GM12878 (cell line): ENCODE data around the gene SNCA. TPM values are rescaled to one million over a fixed set of nuclear protein-coding genes. Genes with fewer than 3 reads are reported as not detected.

Experiments used
- ATAC-seq: fragments of 200-7000 bp; cut with Tn5 transposase; 3 replicates; pipeline ENCODE4 v1.9.1; 2020; ENCODE audit warnings: mild to moderate bottlenecking, moderate library complexity
- BruUV-seq: library from RNA; stranded (reverse); fragments of 400-500 nt; replicated peaks from 2 replicates; lab custom pipeline; 2021; lab: Mats Ljungman, UMichigan
- CTCF ChIA-PET: fragments of 300-600 bp; sonication (Branson Sonifier 250); formaldehyde crosslinking; extraction: SDS; loops from one replicate; lab custom pipeline; 2021; ENCODE audit warnings: inconsistent platforms; lab: Yijun Ruan, JAX
- POLR2A ChIA-PET: fragments of 350-600 bp; formaldehyde crosslinking; extraction: SDS; loops from one replicate; lab custom pipeline; 2021; ENCODE audit warnings: inconsistent platforms; lab: Charles Lee
- RAD21 ChIA-PET: fragments of 300-600 bp; sonication (Branson Sonifier 250); formaldehyde crosslinking; loops from one replicate; lab custom pipeline; 2023; ENCODE audit warnings: antibody characterized with exemption; ENCODE audit not compliant: unreplicated experiment; lab: Charles Lee
- SMC1A ChIA-PET: fragments of 300-600 bp; sonication (Branson Sonifier 250); formaldehyde crosslinking; loops from one replicate; lab custom pipeline; 2023; ENCODE audit not compliant: unreplicated experiment, uncharacterized antibody; lab: Charles Lee
- DNase-seq: peaks from one replicate; pipeline ENCODE4 v3.0.0-alpha.2; 2011; ENCODE audit warnings: low read depth, low spot score
- FAIRE-seq: peaks from 3 replicates; lab custom pipeline; 2011; peaks lifted over from hg19 to GRCh38; lab: Jason Lieb, UNC
- H2AFZ ChIP-seq: 2 replicates; pipeline ENCODE4 v1.6.0; 2011; ENCODE audit warnings: low read depth, low read length, control low read depth; ENCODE audit not compliant: control insufficient read depth
- H3K27ac ChIP-seq: 2 replicates; pipeline ENCODE4 v1.5.1; 2011; ENCODE audit warnings: control low read depth; ENCODE audit not compliant: control insufficient read depth, insufficient read depth
- H3K27me3 ChIP-seq, 2 experiments: replicated peaks in 1 of 2; 2 replicates each; pipeline versions ENCODE4 v1.6.0 to v1.6.1; 2011; ENCODE audit warnings: low read length in 1 of 2; ENCODE audit not compliant: control insufficient read depth in 2 of 2, insufficient read depth in 2 of 2
- H3K36me3 ChIP-seq, 2 experiments: 2 replicates each; pipeline ENCODE4 v1.5.1; 2011; ENCODE audit warnings: low read length in 1 of 2; ENCODE audit not compliant: control insufficient read depth in 2 of 2, insufficient read depth in 2 of 2
- H3K4me1 ChIP-seq: 2 replicates; pipeline ENCODE4 v1.6.1; 2011; ENCODE audit warnings: mild to moderate bottlenecking, low read length, moderate library complexity, mixed read lengths; ENCODE audit not compliant: control insufficient read depth, insufficient read depth
- H3K4me2 ChIP-seq: 2 replicates; pipeline ENCODE4 v1.6.0; 2011; ENCODE audit warnings: control low read depth; ENCODE audit not compliant: control insufficient read depth, insufficient read depth
- H3K4me3 ChIP-seq: fragments of 200-600 bp; sonication (generic); 2 replicates; pipeline ENCODE4 v1.5.1; 2016
- H3K79me2 ChIP-seq: 2 replicates; pipeline ENCODE4 v1.6.0; 2011; ENCODE audit warnings: low read length; ENCODE audit not compliant: control insufficient read depth, insufficient read depth
- H3K9ac ChIP-seq: 2 replicates; pipeline ENCODE4 v1.8.0; 2011; ENCODE audit warnings: low read length, control low read depth, mixed read lengths; ENCODE audit not compliant: control insufficient read depth, insufficient read depth
- H3K9me3 ChIP-seq: replicated peaks from 3 replicates; pipeline ENCODE4 v1.5.1; 2011; ENCODE audit warnings: mild to moderate bottlenecking, low read length; ENCODE audit not compliant: control insufficient read depth, insufficient read depth
- H4K20me1 ChIP-seq: 2 replicates; pipeline ENCODE4 v1.6.0; 2011; ENCODE audit not compliant: control insufficient read depth, insufficient read depth
- BRCA1 ChIP-seq: IDR thresholded peaks from 2 replicates; pipeline ENCODE4 v1.6.1; 2011; ENCODE audit warnings: low read depth, low read length, improper control_type of control experiment
- KLF5 ChIP-seq: fragments of 450-650 bp; IDR thresholded peaks from 2 replicates; pipeline ENCODE4 v1.6.1; 2014; ENCODE audit warnings: mild to moderate bottlenecking; ENCODE audit not compliant: partially characterized antibody
- MTA2 ChIP-seq: fragments of 450-650 bp; IDR thresholded peaks from 2 replicates; pipeline ENCODE4 v1.6.1; 2016; ENCODE audit warnings: low read depth, mild to moderate bottlenecking, moderate library complexity
- MYB ChIP-seq: fragments of 150-350 bp; IDR thresholded peaks from 2 replicates; pipeline ENCODE4 v1.6.1; 2014; ENCODE audit warnings: mild to moderate bottlenecking, low read depth, low read length, borderline replicate concordance
- NR2C2 ChIP-seq: IDR thresholded peaks from 2 replicates; pipeline ENCODE4 v1.6.1; 2011; ENCODE audit warnings: borderline replicate concordance, low read depth; ENCODE audit not compliant: control insufficient read depth, insufficient read length
- RAD21 ChIP-seq: IDR thresholded peaks from 2 replicates; pipeline ENCODE4 v1.6.1; 2011; ENCODE audit warnings: mild to moderate bottlenecking, low read depth, low read length, moderate library complexity; ENCODE audit not compliant: insufficient read depth
- SMAD5 ChIP-seq: IDR thresholded peaks from 2 replicates; pipeline ENCODE4 v1.6.1; 2016; ENCODE audit warnings: antibody characterized with exemption, low read depth
- SMC3 ChIP-seq: IDR thresholded peaks from 2 replicates; pipeline ENCODE4 v1.6.1; 2011; ENCODE audit warnings: low read length, improper control_type of control experiment, borderline replicate concordance
- ZNF217 ChIP-seq: fragments of 450-650 bp; IDR thresholded peaks from 2 replicates; pipeline ENCODE4 v1.6.1; 2017; ENCODE audit warnings: antibody characterized with exemption, mild to moderate bottlenecking
- ZZZ3 ChIP-seq: IDR thresholded peaks from 2 replicates; pipeline ENCODE4 v1.6.1; 2011; ENCODE audit warnings: low read depth; ENCODE audit not compliant: control insufficient read depth, insufficient read length
- WGBS: methylation state at CpG from one replicate; pipeline ENCODE4 v1.1.6; 2016; ENCODE audit warnings: low lambda C conversion rate; ENCODE audit not compliant: insufficient replicate concordance, insufficient coverage; ENCODE audit errors: missing lambda C conversion rate; 5-methylcytosine and 5-hydroxymethylcytosine counted together
- in situ Hi-C: fragments of 300-500 bp; cut with MboI; formaldehyde crosslinking; loops from 9 replicates; pipeline ENCODE4 v1.14.3; 2018; ENCODE audit warnings: mixed read lengths
- intact Hi-C: fragments of 100-400 bp; cut with micrococcal nuclease; formaldehyde crosslinking; loops from one replicate; pipeline ENCODE4 v1.14.2; 2022; ENCODE audit not compliant: unreplicated experiment
- polyA plus RNA-seq, 11 experiments: library from polyadenylated mRNA; depleted of rRNA in 4 of 11; unstranded in 6 of 11; stranded (reverse) in 5 of 11; fragments of >200 nt; fragmentation: Nextera tagmentation in 4 of 11; fragmentation: Illumina TruSeq in 1 of 11; extraction: Ambion mirVana in 4 of 11; extraction: Trizol in 1 of 11; gene quantifications; 1 replicate in 1 of 11; 2 replicates in 10 of 11; pipeline versions ENCODE4 v1.2.1 to v1.2.3, GENCODE V29; 2011 to 2016; ENCODE audit warnings: inconsistent platforms in 2 of 11, missing spikeins in 2 of 11, low read depth in 1 of 11
- total RNA-seq, 4 experiments: library from RNA; depleted of rRNA in 3 of 4; stranded (reverse); fragments of >200 nt in 3 of 4; fragmentation: Illumina TruSeq in 1 of 4; extraction: Trizol in 1 of 4; gene quantifications; 2 replicates each; pipeline versions ENCODE4 v1.2.1 to v1.2.3, GENCODE V29; 2013 to 2021
- TF ChIP-seq, protein P1 (sequence below), 3 experiments: IDR thresholded peaks in 2 of 3; conservative IDR thresholded peaks in 1 of 3; 2 replicates each; pipeline ENCODE4 v1.5.1; 2011; ENCODE audit warnings: low read depth in 3 of 3, low read length in 3 of 3, mild to moderate bottlenecking in 3 of 3, control low read depth in 2 of 3, moderate library complexity in 2 of 3, inconsistent platforms in 1 of 3, mixed read lengths in 1 of 3; ENCODE audit not compliant: control insufficient read depth in 2 of 3, insufficient read depth in 1 of 3; ENCODE audit errors: extremely low read depth in 1 of 3
- TF ChIP-seq, protein P2 (sequence below): IDR thresholded peaks from 2 replicates; pipeline ENCODE4 v1.6.1; 2012; ENCODE audit warnings: low read depth, low read length, improper control_type of control experiment
- TF ChIP-seq, protein P3 (sequence below): fragments of 150-350 bp; IDR thresholded peaks from 2 replicates; pipeline ENCODE4 v1.6.1; 2014; ENCODE audit warnings: mild to moderate bottlenecking, low read depth, low read length

The SNCA gene
- total and polyA plus RNA-seq, 10 of the 15 experiments (the other 5 are each of a cell fraction or from before 2014, with no cell fraction given), result 0.22 TPM; not detected in 9

DNA sequence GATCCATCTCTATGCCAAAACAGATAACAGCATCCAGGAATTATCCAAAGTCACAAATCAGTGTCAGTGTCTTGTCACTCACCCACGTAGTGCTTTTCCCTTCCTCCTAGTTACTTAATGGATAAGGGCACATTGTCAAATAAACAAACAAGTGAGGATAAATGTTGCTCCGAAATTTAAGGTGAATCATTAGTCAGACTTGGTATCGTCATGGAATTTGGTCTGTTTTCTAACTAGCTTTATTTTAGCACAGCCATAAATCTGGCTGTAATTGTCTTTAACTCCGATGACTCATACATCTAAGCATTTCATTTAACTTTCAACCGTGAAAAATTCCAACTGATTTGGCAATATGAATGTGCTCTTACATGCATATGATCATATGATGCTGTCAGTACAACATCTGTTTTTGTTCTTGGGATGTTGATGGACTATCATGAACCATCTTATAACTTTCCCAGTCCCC is 83.3 kb downstream of the SNCA start:
- ChIA-PET SMC1A (interaction anchor here (1.5 kb wide), 1 partner anchor 149 kb away, joined by 3 read pairs; no protein-coding TSS in a partner anchor), RAD21 (no interaction called here), CTCF (no interaction called here), POLR2A (no interaction called here)
- H3K4me1 ChIP-seq, result no peaks in the 10 kb centered on the region
- H3K4me2 ChIP-seq, result no peak overlapping the region
- no peak overlapping the region for H3K9ac ChIP-seq
- no peak overlapping the region for H3K27ac ChIP-seq
- no peaks in the 10 kb centered on the region for H3K79me2 ChIP-seq
- intact Hi-C loops (no loop called here), in situ Hi-C loops (no loop called here)
- no peaks in the 10 kb centered on the region for H3K9me3 ChIP-seq
- TF ChIP-seq RAD21, result no peak
- TF ChIP-seq SMAD5, result no peak
- no peaks in the 10 kb centered on the region for H3K36me3 ChIP-seq
- no peak overlapping the region for H2AFZ ChIP-seq
- H3K27me3 ChIP-seq, result peaks cover 0 to 2% of the 10 kb centered on the region in 2 experiments; a peak in 2 of 4 replicates
- no peak for ATAC-seq
- WGBS, result 6% methylated on average over 5 of the region's 5 CpGs
- BruUV-seq, result no TSS peak
- FAIRE-seq, result no peak
- H4K20me1 ChIP-seq, result no peaks in the 10 kb centered on the region
- no peak overlapping the region for H3K4me3 ChIP-seq
- DNase-seq, result no peak

DNA sequence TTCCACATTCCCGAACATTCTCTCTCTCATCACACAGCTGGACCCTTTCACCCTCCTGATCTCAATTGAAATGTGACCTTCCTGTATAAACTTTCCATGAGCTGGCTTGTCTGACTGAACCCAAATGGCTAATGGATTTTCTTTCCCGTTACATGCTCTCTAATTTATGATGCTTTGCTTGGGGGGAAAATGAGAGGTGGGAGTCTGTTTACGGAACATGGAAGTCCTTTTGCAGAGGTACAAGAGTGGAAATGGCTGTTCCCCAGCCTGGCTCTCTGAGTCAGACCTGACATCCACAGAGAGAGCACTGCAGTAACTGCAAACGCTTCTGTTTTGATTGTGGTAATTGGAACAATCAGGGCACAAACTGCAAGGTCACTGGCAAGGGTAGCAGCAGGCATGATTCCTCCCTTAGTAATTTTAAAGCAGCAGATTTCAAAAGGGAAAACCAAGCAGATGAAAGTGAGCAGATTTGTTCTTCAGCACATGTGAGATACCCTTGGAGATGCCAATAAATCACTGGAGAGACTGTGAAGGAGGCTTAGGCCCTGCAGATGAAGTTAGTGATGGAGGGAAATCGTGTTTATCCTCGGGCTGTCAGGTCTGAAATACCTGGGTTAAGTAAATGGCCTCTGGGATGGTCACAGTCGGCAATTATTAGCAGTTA is 83.9 kb downstream of the SNCA start:
- ATAC-seq, result no peak
- no peaks in the 10 kb centered on the region for H4K20me1 ChIP-seq
- TF ChIP-seq MYB, result no peak
- TF ChIP-seq NR2C2, result no peak
- TF ChIP-seq MTA2, result no peak
- no peak for TF ChIP-seq ZZZ3
- no peak for TF ChIP-seq KLF5
- TF ChIP-seq, protein P1, sequence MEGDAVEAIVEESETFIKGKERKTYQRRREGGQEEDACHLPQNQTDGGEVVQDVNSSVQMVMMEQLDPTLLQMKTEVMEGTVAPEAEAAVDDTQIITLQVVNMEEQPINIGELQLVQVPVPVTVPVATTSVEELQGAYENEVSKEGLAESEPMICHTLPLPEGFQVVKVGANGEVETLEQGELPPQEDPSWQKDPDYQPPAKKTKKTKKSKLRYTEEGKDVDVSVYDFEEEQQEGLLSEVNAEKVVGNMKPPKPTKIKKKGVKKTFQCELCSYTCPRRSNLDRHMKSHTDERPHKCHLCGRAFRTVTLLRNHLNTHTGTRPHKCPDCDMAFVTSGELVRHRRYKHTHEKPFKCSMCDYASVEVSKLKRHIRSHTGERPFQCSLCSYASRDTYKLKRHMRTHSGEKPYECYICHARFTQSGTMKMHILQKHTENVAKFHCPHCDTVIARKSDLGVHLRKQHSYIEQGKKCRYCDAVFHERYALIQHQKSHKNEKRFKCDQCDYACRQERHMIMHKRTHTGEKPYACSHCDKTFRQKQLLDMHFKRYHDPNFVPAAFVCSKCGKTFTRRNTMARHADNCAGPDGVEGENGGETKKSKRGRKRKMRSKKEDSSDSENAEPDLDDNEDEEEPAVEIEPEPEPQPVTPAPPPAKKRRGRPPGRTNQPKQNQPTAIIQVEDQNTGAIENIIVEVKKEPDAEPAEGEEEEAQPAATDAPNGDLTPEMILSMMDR (IDR thresholded peaks at IDR 0.05 in 2 of 3, conservative IDR thresholded peaks at IDR 0.05 in 1 of 3; ENCODE audit: control insufficient read depth in 2 of 3, extremely low read depth in 1 of 3, insufficient read depth in 1 of 3, low read depth in 3 of 3, low read length in 3 of 3), result no peak
- TF ChIP-seq SMC3, result no peak
- TF ChIP-seq, protein P2, sequence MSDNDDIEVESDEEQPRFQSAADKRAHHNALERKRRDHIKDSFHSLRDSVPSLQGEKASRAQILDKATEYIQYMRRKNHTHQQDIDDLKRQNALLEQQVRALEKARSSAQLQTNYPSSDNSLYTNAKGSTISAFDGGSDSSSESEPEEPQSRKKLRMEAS, result no peak
- TF ChIP-seq, protein P3, sequence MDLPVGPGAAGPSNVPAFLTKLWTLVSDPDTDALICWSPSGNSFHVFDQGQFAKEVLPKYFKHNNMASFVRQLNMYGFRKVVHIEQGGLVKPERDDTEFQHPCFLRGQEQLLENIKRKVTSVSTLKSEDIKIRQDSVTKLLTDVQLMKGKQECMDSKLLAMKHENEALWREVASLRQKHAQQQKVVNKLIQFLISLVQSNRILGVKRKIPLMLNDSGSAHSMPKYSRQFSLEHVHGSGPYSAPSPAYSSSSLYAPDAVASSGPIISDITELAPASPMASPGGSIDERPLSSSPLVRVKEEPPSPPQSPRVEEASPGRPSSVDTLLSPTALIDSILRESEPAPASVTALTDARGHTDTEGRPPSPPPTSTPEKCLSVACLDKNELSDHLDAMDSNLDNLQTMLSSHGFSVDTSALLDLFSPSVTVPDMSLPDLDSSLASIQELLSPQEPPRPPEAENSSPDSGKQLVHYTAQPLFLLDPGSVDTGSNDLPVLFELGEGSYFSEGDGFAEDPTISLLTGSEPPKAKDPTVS, result no peak
- TF ChIP-seq BRCA1, result no peak
- TF ChIP-seq SMAD5, result no peak
- no peak for TF ChIP-seq ZNF217

More for the DNA sequence above, 83.9 kb downstream of the SNCA start:
- Histone ChIP-seq H3K4me1 (no peaks in the 10 kb centered on the region), H3K9me3 (no peaks in the 10 kb centered on the region), H3K27ac (no peak overlapping the region), H2AFZ (no peak overlapping the region), H3K27me3 (peaks cover 0 to 2% of the 10 kb centered on the region in 2 experiments; a peak in 2 of 4 replicates), H3K36me3 (no peaks in the 10 kb centered on the region), H3K79me2 (no peaks in the 10 kb centered on the region), H3K4me3 (no peak overlapping the region), H3K4me2 (no peak overlapping the region), H3K9ac (no peak overlapping the region)
- RAD21 ChIA-PET, result no interaction called here
- POLR2A ChIA-PET, result no interaction called here
- no TSS peak for BruUV-seq
- FAIRE-seq, result no peak
- intact Hi-C loops, result no loop called here
- CTCF ChIA-PET, result no interaction called here
- in situ Hi-C loops, result no loop called here
- SMC1A ChIA-PET, result interaction anchor here (0.5 kb wide), 1 partner anchor 120 kb away, joined by 3 read pairs; no protein-coding TSS in a partner anchor
- WGBS, result 20% methylated on average over 7 of the region's 7 CpGs
- DNase-seq, result no peak
